GM21390 (cell line): Measurements from ENCODE around the gene SYNJ1.

Source experiments
- ATAC-seq: cut with Tn5 transposase; IDR thresholded peaks from one replicate; pipeline ENCODE4 v1.9.1; 2021; ENCODE audit not compliant: unreplicated experiment

Gene SYNJ1

DNA sequence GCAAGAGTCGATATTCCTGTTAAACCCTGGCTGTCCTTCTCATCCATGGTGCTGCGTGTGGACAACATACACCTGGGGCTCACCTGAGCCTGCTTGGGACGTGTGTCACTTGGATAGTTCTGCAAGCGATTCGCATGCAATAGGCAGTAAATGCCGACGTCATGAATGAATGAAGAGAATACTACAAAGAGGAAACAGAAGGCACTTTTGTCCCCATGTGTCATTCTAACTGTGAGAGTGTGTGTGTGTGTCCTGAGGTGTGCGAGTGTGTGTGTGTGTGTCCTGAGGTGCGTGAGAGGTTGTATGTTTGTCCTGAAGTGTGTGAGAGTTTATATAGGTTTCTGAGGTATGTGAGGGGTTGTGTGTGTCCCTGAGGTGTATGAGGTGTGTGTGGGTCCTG, 141.8 kb downstream of the SYNJ1 start:
- no peak for ATAC-seq

DNA sequence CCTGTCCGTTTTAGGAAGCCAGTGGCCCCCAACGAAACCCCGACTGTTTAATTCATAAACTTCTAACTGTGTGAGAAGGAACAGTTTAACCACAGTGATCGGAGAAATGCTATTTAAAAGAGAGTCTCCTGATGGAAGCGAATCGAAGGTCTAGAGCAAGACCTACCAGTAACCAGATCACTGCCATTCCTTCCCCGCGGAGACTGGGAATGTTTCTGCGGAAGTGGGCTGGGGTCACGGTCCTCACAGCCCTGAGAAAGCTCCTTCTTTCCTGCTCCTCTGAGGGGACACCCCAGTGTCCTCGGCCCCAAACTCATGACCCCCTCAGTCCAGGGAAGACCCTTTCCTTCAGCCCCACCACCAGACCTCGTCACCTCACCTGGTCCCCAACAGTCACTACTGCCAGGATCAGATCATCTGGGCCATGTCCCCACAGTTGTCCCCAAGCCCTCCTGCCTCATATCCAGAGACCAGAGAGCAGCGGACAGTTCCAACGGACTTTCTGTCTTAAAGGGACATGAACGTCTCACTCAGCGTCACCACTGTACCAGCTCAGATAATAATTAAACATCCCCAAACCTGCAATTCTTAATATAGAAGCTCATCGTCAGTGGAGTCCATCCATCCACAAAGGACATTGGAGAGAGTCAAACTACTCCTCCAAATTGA, 142.6 kb downstream of the SYNJ1 start, which contains the start of gene TCP10L:
TSS of gene TCP10L (minus strand) at position 482 of the 669 bp plus-strand sequence. CDS start 1,219 bp downstream, outside the sequence.
- no peak for ATAC-seq

DNA sequence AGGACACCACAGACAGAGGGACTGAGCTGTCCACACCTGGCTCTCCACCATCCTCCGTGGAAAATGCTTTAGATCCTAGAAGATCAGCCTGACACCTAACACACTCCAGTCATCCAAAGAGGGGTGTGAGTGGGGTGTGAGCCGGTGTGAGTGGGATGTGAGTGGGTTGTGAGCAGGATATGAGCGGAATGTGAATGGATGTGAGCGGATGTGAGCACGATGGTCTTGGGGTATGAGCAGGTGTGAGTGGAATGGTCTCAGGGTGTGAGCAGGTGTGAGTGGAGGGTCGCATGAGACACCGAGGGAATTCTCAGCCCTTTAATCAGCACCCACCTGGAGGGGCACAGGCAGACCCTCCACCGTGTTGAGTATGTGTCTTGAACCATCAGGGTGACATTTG, 143.3 kb downstream of the SYNJ1 start:
- ATAC-seq: no peak

DNA sequence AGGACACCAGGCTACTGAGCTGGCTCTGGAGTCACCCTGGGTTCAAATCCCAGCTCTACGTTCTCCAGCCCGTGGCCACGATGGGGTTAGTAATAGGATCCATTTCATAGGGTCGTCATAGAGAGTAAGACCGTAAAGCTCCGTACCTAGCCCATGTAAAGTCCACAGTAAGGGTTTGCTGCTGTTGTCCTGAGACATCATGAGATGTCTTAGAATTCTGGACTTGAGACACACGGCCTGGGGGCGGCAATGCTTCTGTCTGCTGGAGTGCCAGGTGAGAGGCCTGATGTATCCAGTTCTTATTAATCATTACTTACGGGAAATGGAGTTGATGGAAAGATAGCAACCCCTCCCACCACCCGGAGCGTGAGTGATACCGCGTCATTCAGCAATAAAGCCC, 146.1 kb downstream of the SYNJ1 start:
- ATAC-seq: no peak

DNA sequence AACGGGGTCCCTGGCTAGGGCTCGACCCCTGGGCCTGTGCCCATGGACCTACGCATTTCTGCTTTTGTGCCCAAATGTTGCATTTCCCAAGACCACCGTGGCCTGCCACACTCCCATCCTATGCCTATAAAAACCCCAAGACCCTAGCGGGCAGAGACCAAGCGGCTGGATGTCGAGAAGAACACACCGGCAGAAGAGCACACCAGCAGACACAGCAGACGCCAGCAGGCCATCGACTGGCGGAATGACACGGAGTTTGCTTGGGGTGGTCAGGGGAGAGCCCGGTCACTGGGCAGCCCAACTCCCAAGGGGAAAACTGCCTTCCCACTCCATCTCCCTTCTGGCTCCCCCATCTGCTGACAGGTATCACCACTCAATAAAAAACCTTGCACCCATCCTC, 146.9 kb downstream of the SYNJ1 start:
- no peak for ATAC-seq
